Upper lobe of right lung (tissue), 1 donor: ENCODE data around the gene ENTPD1. TPM values are rescaled to one million over a fixed set of nuclear protein-coding genes. Genes with fewer than 3 reads are reported as not detected.

Experiments
- ATAC-seq: fragments of 200-7000 bp; cut with Tn5 transposase; one replicate; pipeline ENCODE4 v1.9.1; 2020; ENCODE audit warnings: mild to moderate bottlenecking, moderate library complexity
- DNase-seq: peaks from one replicate; pipeline ENCODE4 v3.0.0-alpha.2; 2020
- H3K27ac ChIP-seq: fragments of 200-600 bp; one replicate; pipeline ENCODE4 v1.8.0; 2022
- H3K27me3 ChIP-seq: fragments of 200-600 bp; one replicate; pipeline ENCODE4 v1.8.0; 2022; ENCODE audit warnings: mild to moderate bottlenecking
- H3K36me3 ChIP-seq: fragments of 200-600 bp; one replicate; pipeline ENCODE4 v1.8.0; 2022
- H3K4me1 ChIP-seq: fragments of 200-600 bp; one replicate; pipeline ENCODE4 v1.8.0; 2022
- H3K4me3 ChIP-seq: fragments of 200-600 bp; one replicate; pipeline ENCODE4 v1.8.0; 2022; ENCODE audit warnings: mild to moderate bottlenecking
- H3K9me3 ChIP-seq: fragments of 200-600 bp; one replicate; pipeline ENCODE4 v1.8.0; 2022
- intact Hi-C: fragments of 100-400 bp; cut with DNase I; formaldehyde crosslinking; loops from one replicate; pipeline ENCODE4 v1.11.0; 2022
- total RNA-seq: library from RNA; stranded (reverse); fragmentation: NEBNext Ultra II Directional; extraction: Animal tissue kit (Norgen Biotek cat#: 25700); gene quantifications from one replicate; pipeline ENCODE4 v1.2.1, GENCODE V29; 2021
- TF ChIP-seq, protein P1 (sequence below): fragments of 200-600 bp; IDR thresholded peaks from one replicate; pipeline ENCODE4 v1.8.0; 2022; ENCODE audit warnings: antibody characterized with exemption
- donor health status: DM: no; HTN: yes; CAD: no; lungs with severe emphysema.

Gene ENTPD1
- total RNA-seq, 1 donor from 2014 or later: 64.6 TPM

DNA sequence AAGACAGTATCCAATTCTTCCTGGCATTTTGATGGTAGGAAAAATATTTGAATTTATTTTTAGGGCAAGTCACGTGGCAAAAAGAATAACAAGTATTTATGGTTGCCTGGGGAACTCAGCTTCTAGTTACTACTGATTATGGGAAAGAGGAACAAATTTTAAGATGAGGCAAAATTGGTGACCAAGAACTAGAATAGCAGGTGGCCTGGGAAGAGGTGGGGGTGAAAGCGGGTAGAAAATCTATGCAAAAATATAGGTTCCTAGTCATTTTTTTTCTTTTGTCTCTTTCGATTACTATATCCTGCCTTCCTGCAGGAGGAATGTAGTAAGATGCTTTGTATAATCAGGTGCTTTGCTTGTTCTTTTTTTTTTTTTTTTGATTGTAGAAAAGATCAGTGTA is 27.8 kb downstream of the ENTPD1 start:
- Histone ChIP-seq H3K27ac (no peak overlapping the region), H3K4me3 (no peak overlapping the region), H3K27me3 (no peaks in the 10 kb centered on the region), H3K4me1 (peaks cover 14% of the 10 kb centered on the region), H3K36me3 (no peaks in the 10 kb centered on the region), H3K9me3 (no peaks in the 10 kb centered on the region)
- no peak for ATAC-seq
- DNase-seq: no peak
- intact Hi-C loops: no loop called here
- TF ChIP-seq, protein P1, sequence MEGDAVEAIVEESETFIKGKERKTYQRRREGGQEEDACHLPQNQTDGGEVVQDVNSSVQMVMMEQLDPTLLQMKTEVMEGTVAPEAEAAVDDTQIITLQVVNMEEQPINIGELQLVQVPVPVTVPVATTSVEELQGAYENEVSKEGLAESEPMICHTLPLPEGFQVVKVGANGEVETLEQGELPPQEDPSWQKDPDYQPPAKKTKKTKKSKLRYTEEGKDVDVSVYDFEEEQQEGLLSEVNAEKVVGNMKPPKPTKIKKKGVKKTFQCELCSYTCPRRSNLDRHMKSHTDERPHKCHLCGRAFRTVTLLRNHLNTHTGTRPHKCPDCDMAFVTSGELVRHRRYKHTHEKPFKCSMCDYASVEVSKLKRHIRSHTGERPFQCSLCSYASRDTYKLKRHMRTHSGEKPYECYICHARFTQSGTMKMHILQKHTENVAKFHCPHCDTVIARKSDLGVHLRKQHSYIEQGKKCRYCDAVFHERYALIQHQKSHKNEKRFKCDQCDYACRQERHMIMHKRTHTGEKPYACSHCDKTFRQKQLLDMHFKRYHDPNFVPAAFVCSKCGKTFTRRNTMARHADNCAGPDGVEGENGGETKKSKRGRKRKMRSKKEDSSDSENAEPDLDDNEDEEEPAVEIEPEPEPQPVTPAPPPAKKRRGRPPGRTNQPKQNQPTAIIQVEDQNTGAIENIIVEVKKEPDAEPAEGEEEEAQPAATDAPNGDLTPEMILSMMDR: no peak

DNA sequence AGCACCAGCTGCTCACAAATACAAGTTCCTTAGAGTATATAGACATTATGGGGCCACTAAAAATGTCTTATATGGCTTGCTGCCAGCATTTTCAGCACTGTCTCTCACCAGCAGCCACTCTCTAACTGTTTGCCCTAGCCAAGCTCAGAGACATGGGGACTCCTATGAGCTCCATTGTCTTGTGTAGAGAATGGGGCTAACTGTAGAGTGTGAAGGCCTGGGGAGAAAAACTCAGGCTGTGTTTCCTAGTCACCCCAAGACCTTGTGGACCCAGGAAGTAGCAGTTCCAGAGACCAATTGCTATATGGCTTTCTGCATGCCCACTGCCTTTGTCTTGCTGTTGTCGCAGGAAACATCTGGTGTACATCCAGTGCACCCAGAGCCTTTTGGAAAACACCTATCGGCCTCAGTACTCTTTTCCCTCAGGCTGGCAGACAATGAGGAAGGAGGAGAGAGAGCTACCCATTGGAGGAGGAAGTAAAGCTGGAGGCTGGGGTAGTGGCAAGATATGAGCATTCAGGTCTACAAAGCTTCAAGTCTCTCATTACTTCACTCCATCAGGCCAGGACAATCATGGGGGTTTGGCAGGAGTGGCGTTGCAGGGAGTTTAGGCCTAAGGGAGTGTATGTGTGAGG is 28.4 kb downstream of the ENTPD1 start:
- intact Hi-C loops: no loop called here
- ATAC-seq (peak; percentile 76), DNase-seq (no peak)
- Histone ChIP-seq H3K4me3 (no peak overlapping the region), H3K9me3 (no peaks in the 10 kb centered on the region), H3K4me1 (peaks cover 14% of the 10 kb centered on the region), H3K27ac (peak overlapping the region; percentile 11), H3K36me3 (no peaks in the 10 kb centered on the region), H3K27me3 (no peaks in the 10 kb centered on the region)
- TF ChIP-seq, protein P1: no peak

DNA sequence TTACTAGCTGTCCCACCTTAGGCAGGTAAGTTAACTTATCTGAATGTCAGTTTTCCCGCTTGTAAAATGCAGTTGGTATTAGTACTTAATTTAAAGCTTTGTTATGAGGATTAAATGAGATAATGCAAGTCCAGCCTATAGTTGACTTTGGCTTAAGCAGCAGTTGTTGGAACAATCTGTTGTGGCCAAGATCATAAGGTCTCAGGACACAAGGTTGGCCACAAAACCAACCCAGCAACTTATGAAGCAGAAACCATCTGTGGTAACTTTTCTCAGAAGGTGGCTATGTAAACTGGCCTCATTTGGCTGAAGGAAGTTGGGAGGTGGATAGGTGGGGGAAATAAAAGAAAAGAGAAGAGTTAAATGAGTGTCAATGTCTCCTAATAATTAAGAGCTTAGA is 29.4 kb downstream of the ENTPD1 start:
- Histone ChIP-seq H3K36me3 (no peaks in the 10 kb centered on the region), H3K4me1 (peaks cover 14% of the 10 kb centered on the region), H3K27ac (no peak overlapping the region), H3K9me3 (no peaks in the 10 kb centered on the region), H3K4me3 (no peak overlapping the region), H3K27me3 (no peaks in the 10 kb centered on the region)
- ATAC-seq (no peak), DNase-seq (no peak)
- intact Hi-C loops: no loop called here
- TF ChIP-seq, protein P1: no peak

DNA sequence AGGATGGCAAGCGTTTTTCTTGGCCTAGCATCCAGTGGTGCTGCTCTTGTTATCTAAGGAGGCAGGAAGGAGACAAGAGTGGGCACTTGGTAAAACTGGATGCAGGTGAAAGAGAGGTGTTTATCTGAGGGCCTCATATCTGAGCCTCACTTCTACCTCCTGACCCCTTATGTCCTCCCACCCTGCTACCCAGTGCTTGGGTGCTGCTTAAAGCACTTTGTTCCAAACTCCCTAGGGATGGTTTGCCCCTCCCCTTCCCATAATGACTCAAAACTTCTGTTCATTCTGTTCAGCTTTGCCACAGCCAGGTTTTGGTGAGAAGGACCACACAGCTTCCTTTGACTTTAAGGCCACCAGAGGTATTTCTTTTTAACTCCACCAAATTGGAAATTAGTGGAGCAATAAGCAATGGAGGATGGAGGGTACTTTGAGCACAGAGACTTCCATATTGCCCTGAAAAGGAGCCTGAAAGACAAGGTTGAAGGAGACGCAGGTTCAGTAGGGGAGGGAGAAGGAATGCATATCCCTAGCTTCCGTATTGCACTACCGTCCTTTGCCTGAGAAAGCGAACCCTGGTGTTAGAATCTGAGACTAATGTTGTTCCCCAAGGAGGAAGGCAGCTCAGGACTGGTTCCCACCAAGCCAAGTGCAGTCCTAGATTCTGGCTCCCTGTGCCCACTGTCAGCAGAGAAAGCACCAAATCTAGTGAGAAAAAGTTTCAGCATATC is 30.1 kb downstream of the ENTPD1 start:
- H3K4me1 ChIP-seq: peaks cover 14% of the 10 kb centered on the region
- no peak overlapping the region for H3K27ac ChIP-seq
- H3K36me3 ChIP-seq: no peaks in the 10 kb centered on the region

GRCh38 chr10:95787447-95787846 is 31.5 kb downstream of the ENTPD1 start:
- intact Hi-C loops: no loop called here
- Histone ChIP-seq H3K4me1 (peaks cover 25% of the 10 kb centered on the region), H3K9me3 (no peaks in the 10 kb centered on the region), H3K27ac (no peak overlapping the region), H3K36me3 (no peaks in the 10 kb centered on the region), H3K27me3 (no peaks in the 10 kb centered on the region), H3K4me3 (no peak overlapping the region)
- TF ChIP-seq, protein P1: no peak
- ATAC-seq: no peak
- DNase-seq: no peak

More for the DNA sequence above, 30.1 kb downstream of the ENTPD1 start:
- TF ChIP-seq, protein P1: no peak
- no peak for DNase-seq
- Histone ChIP-seq H3K9me3 (no peaks in the 10 kb centered on the region), H3K4me3 (no peak overlapping the region), H3K27me3 (no peaks in the 10 kb centered on the region)
- no peak for ATAC-seq
- intact Hi-C loops: no loop called here
